Lung (tissue), 12 donors: Measurements from ENCODE around the gene UBE4A. TPM values are rescaled to one million over a fixed set of nuclear protein-coding genes. Genes with fewer than 3 reads are reported as not detected.
A peak's percentile ranks its signal among the peaks of the same experiment; 100 is the strongest.
"Not testable (repeated sequence)": the region's sequence is repeated elsewhere in the genome, so short reads cannot be mapped to it uniquely, and the experiment has no call there.

Experiments used
- ATAC-seq: fragments of 200-7000 bp; cut with Tn5 transposase; one replicate; pipeline ENCODE4 v1.9.1; 2020; ENCODE audit warnings: moderate number of reproducible peaks; ENCODE audit not compliant: insufficient read depth, low FRiP score
- DNase-seq, 3 donors: peaks; one replicate each; pipeline ENCODE4 v3.0.0-alpha.2; 2013 to 2017
- H3K27ac ChIP-seq, 2 donors: one replicate each; pipeline ENCODE4 v1.5.1; 2013; ENCODE audit warnings: mild to moderate bottlenecking in 2 of 2, moderate library complexity in 2 of 2, control low read depth in 1 of 2, inconsistent platforms in 1 of 2, low read depth in 1 of 2, low read length in 1 of 2
- H3K27me3 ChIP-seq, 3 donors: one replicate each; pipeline ENCODE4 v1.5.1; 2013; ENCODE audit warnings: low read length in 2 of 3; ENCODE audit not compliant: control insufficient read depth in 3 of 3, insufficient read depth in 3 of 3
- H3K36me3 ChIP-seq, 4 donors: one replicate each; pipeline ENCODE4 v1.5.1; 2013; ENCODE audit warnings: low read length in 4 of 4, mild to moderate bottlenecking in 1 of 4, moderate library complexity in 1 of 4; ENCODE audit not compliant: control insufficient read depth in 4 of 4, insufficient read depth in 4 of 4
- H3K4me1 ChIP-seq, 5 donors: one replicate each; pipeline ENCODE4 v1.5.1; 2013; ENCODE audit warnings: low read length in 5 of 5, mild to moderate bottlenecking in 2 of 5, moderate library complexity in 1 of 5; ENCODE audit not compliant: control insufficient read depth in 5 of 5, insufficient read depth in 5 of 5
- H3K4me3 ChIP-seq: one replicate; pipeline ENCODE4 v1.5.1; 2013; ENCODE audit warnings: mild to moderate bottlenecking, control low read depth, moderate library complexity
- H3K9ac ChIP-seq, 2 donors: one replicate each; pipeline ENCODE4 v1.5.1; 2013; ENCODE audit warnings: low read length in 2 of 2, control low read depth in 1 of 2; ENCODE audit not compliant: insufficient read depth in 1 of 2
- H3K9me3 ChIP-seq, 4 donors: one replicate each; pipeline ENCODE4 v1.5.1; 2013; ENCODE audit warnings: low read length in 3 of 4, mild to moderate bottlenecking in 1 of 4, moderate library complexity in 1 of 4; ENCODE audit not compliant: control insufficient read depth in 4 of 4, insufficient read depth in 3 of 4
- WGBS, 2 donors: extraction: QIAGEN DNeasy Blood & Tissue Kit; methylation state at CpG; one replicate each; pipeline ENCODE4 v1.1.7; 2013; 5-methylcytosine and 5-hydroxymethylcytosine counted together
- polyA plus RNA-seq, 2 donors: library from polyadenylated mRNA; stranded (reverse); fragments of 200-250 nt; gene quantifications; one replicate each; pipeline ENCODE4 v1.2.1, GENCODE V29; 2013
- total RNA-seq, 2 donors: library from RNA; depleted of rRNA in 1 of 2; stranded (reverse); fragments of >200 nt in 1 of 2; gene quantifications; one replicate each; pipeline ENCODE4 v1.2.1, GENCODE V29; 2014 to 2021
- TF ChIP-seq, protein P1 (sequence below): IDR thresholded peaks from 2 replicates; pipeline ENCODE4 v1.5.1; 2012; ENCODE audit warnings: mild to moderate bottlenecking; ENCODE audit errors: control extremely low read depth, extremely low read depth
- donor health status: control.
- donor health status: control.
- donor health status: Bipolar disorder and iron deficiency.
- donor health status: healthy.
- donor health status: DM: yes; HTN: yes; CAD: no.

The UBE4A gene
- total and polyA plus RNA-seq, 4 donors: 14.9 to 53.2 (median 27.8) TPM

GRCh38 chr11:118398791-118399559 lies 39.6 kb downstream of the UBE4A start:
- Histone ChIP-seq H3K9me3 (no peaks in the 10 kb centered on the region), H3K4me1 (peaks cover 3 to 10% (median 8%) of the 10 kb centered on the region in 5 donors), H3K9ac (no peak overlapping the region), H3K4me3 (no peak overlapping the region), H3K36me3 (peaks cover 3 to 20% (median 11%) of the 10 kb centered on the region in 4 donors), H3K27ac (no peak overlapping the region), H3K27me3 (no peaks in the 10 kb centered on the region)
- TF ChIP-seq, protein P1, sequence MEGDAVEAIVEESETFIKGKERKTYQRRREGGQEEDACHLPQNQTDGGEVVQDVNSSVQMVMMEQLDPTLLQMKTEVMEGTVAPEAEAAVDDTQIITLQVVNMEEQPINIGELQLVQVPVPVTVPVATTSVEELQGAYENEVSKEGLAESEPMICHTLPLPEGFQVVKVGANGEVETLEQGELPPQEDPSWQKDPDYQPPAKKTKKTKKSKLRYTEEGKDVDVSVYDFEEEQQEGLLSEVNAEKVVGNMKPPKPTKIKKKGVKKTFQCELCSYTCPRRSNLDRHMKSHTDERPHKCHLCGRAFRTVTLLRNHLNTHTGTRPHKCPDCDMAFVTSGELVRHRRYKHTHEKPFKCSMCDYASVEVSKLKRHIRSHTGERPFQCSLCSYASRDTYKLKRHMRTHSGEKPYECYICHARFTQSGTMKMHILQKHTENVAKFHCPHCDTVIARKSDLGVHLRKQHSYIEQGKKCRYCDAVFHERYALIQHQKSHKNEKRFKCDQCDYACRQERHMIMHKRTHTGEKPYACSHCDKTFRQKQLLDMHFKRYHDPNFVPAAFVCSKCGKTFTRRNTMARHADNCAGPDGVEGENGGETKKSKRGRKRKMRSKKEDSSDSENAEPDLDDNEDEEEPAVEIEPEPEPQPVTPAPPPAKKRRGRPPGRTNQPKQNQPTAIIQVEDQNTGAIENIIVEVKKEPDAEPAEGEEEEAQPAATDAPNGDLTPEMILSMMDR: no peak
- ATAC-seq (no peak), DNase-seq (no peak)
- 46 to 52% methylated on average over 3 of the region's 3 CpGs for WGBS, 2 donors

DNA sequence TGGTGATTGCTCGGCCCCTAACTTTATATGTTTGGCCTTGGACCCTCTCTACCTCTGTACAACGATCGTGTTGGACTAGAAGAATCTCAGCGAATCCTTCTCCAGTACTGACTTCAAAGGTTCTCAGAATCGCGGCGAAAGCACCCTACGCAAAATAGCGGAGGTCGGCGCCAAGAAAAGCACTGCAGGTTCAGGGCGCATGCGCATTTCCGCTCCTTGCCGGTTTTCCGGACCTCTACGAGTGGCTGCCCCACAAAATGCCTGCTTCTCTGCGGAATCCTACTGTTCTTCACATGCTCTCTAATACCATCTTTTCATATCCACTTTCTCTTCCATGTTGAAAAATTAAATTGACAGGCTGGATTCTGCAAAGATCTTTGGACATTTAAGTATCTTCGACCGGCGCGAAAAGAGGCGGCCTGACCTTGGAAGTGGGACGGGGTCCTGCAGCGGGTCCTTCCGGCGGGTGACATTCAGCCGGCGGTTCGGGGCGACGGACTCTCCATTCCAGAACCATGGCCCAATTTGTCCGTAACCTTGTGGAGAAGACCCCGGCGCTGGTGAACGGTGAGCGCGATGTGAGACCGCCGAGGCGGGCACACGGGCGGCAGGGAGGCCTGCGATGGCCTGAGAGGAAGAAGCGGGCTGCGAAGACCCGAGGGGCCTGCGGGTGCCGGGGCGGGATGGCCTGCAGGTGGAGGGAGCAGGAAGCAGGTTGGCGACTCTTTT lies 41.9 kb downstream of the UBE4A start, which contains the start of gene ATP5MG:
Gene ATP5MG, plus strand, starts transcription at position 456 of the 729 bp plus-strand sequence. Its CDS starts 60 bp downstream, at position 516.
- Histone ChIP-seq H3K27ac (peak within 1 kb of the TSS; percentile 64 to 93), H3K4me3 (peak within 1 kb of the TSS; percentile 93), H3K9ac (peak within 1 kb of the TSS; percentile 72 to 88), H3K9me3 (no peaks in the 10 kb centered on the region), H3K36me3 (peaks cover 0 to 13% (median 3%) of the 10 kb centered on the region in 4 donors), H3K4me1 (peaks cover 3 to 10% (median 8%) of the 10 kb centered on the region in 5 donors), H3K27me3 (no peaks in the 10 kb centered on the region)
- TF ChIP-seq, protein P1: no peak
- ATAC-seq: peak; percentile 82
- WGBS, 2 donors: 0% methylated on average over 51 of the region's 51 CpGs
- DNase-seq: peak; percentile 91 to 95 (median 95)

- TF ChIP-seq, protein P1: no peak
- H3K9ac ChIP-seq: peak overlapping the region; percentile 56 to 82
- WGBS, 2 donors: 2% methylated on average over 22 of the region's 22 CpGs
- no peaks in the 10 kb centered on the region for H3K9me3 ChIP-seq
- peaks cover 0 to 13% (median 7%) of the 10 kb centered on the region in 4 donors for H3K36me3 ChIP-seq
- ATAC-seq (peak; percentile 20), DNase-seq (peak in 2 of 3 donors; percentile 17 to 24)
- H3K27ac ChIP-seq: peak overlapping the region; percentile 64 to 93
- peaks cover 3 to 13% (median 8%) of the 10 kb centered on the region in 5 donors for H3K4me1 ChIP-seq
- no peaks in the 10 kb centered on the region for H3K27me3 ChIP-seq
- peak overlapping the region; percentile 93 for H3K4me3 ChIP-seq
Observed at GRCh38 chr11:118401880-118402590, 42.6 kb downstream of the UBE4A start.

- DNase-seq, H3K27me3 ChIP-seq, H3K9me3 ChIP-seq, H3K36me3 ChIP-seq, ATAC-seq, H3K4me3 ChIP-seq: not testable (repeated sequence)
- WGBS, 2 donors: 76 to 83% methylated on average over 7 of the region's 7 CpGs
- Histone ChIP-seq H3K9ac (peak overlapping the region in 1 of 2 donors; percentile 82), H3K27ac (peak overlapping the region in 1 of 2 donors; percentile 64), H3K4me1 (peaks cover 3 to 13% (median 8%) of the 10 kb centered on the region in 5 donors)
Observed at GRCh38 chr11:118402594-118402993, 43.2 kb downstream of the UBE4A start.
